SKM-1 treated with dmso at 0.1 percent for 144 hours (cell line): ENCODE measurements around the gene CPA1.

Experiments
- DNase-seq: peaks from one replicate; lab custom pipeline; 2025; ENCODE audit not compliant: unreplicated experiment; lab: John Stamatoyannopoulos, UW

The CPA1 gene

DNA sequence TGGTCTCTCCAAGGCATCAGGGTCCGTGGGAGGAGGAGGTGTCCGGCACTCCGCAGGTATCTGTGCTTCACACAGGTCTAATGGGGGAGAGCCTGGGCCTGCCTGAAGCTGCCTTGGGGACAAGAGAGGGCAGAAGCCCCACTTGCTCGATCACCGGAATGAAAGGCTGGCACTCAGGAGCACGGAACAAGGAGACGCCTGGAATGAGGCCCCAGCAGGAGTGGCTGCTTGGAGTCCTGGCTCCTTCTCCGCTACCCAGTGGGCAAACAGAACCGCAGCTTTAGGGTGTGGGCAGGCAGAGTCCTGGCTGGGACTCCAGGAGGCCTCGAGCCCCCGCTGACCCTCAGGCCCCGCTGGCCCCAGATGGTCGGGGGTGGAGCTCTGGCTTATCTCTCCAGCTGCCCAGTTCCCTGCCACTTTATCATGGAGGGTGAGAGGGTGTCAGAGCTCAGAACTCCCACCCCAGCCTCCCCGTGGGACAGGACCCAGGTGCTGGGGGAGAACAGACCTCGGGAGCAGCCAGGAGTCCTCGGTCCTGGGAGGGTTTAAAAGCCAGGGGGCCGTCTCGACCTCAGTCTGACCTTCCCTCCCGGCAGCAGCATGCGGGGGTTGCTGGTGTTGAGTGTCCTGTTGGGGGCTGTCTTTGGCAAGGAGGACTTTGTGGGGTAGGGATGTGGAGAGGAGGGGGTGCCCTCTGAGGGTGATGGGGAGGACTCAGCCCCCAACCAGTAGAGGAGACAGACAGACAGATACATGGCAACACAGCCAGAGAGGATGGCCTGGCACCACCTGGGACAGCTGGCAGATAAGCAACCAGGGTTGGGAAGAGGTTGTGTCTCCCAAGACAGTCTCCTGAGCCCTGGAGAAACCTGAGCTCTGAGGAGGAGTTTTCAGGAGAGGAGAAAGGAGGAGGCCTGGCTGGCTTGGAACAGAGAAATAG, at the start of gene CPA1:
Gene CPA1 (plus strand): TSS at position 574 of the 940 bp plus-strand sequence. CDS start 27 bp downstream, at position 601.
- DNase-seq, result no peak

GRCh38 chr7:130332259-130333053, 47.8 kb upstream of the CPA1 start:
- DNase-seq, result no peak

DNA sequence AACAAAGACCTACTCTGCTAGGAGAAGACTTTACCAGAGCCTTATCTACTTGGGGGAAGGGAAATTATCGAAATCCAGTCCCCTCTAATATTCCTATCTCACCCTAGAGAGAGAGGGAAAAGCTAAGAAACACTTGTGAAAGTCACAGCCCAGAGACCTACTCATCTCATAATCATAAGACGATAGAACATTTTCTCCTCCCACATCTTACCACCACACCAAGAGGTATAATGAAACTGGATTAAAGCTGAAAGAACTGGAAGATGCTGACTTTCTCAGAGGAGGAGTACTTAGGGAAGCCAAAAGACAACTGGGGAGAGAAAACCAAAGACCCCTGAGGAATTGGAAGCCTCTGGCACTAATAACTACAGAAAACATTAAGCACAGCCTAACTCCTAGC, 46.5 kb upstream of the CPA1 start:
- DNase-seq, result no peak

- no peak for DNase-seq
These were observed 46.0 kb upstream of the CPA1 start for GRCh38 chr7:130334274-130334673.

DNA sequence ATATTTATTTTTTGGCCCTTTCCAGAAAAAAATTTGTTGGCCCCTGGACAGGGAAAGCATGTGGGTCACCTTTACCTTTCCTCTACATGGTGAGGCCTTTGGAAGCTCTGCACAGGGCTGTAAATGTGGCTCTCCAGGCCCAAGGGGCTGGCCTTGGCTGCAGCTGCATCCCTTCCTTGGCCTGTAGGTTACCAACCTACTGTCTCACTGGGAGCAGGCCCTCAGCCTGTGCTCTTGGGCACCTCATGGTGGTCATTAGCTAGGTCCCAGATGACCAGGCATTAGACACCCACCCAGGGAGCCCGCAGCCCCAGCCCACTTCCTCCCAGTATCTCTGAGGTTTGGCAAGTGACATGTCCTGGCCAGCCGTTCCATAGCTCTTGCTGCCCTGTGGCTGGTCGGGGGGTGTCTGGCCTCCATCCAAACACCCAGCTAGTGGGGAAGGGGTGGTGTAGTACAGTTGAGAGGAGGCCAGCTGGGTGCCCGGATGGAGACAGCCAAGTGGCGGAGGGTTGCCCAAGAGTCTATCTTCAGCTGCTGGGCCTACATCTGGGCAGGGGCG, 42.8 kb upstream of the CPA1 start:
- DNase-seq, result no peak

DNA sequence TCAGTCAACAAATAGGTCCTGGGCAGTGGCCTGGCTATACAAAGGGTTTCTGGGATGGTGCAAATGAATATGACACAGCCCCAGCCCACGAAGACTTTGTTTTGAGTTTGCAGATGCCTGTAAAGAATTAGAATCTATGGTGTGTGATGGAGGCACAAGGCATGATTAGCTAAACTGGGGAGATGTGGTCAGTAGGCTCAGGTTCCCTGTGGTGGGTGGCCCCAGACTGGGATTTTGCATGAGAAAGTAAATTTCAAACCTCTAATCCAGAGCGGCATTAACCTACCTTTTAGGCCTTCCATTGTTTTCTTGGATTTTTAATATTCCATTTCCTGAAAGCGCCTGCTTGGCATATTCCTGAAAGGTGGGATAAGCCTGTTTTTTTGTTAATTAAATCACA, 42.1 kb upstream of the CPA1 start:
- no peak for DNase-seq

GRCh38 chr7:130341882-130342281, 38.4 kb upstream of the CPA1 start:
- DNase-seq, result no peak

DNA sequence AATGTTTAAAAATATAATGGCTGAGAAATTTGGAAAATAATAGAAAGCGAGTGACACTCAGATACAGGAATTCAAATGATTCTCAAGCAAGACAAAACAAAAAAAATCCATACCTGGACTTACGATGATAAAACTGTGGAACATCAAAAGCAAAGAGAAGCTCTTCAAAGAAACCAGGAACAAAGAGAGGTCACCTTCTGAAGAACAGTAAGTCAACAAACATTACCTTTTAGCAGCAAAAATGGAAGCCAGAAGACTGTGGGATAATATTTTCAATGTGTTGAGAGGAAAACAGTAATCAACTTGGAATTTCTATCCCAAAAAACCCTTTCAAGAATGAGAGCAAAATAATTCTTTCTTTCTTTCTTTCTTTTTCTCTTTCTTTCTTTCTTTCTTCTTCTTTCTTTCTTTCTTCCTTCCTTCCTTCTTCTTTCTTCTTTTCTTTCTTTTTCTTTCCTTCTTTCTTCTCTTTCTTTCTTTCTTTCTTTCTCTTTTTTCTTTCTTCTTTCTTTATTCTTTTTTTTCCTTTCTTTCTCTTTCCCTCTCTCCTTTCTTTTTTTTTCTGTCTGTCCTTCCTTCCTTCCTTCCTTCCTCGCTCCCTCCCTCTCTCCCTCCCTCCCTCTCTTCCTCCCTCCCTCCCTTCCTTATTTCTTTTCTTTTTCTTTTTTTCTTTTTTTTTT, 37.5 kb upstream of the CPA1 start:
- no peak for DNase-seq

DNA sequence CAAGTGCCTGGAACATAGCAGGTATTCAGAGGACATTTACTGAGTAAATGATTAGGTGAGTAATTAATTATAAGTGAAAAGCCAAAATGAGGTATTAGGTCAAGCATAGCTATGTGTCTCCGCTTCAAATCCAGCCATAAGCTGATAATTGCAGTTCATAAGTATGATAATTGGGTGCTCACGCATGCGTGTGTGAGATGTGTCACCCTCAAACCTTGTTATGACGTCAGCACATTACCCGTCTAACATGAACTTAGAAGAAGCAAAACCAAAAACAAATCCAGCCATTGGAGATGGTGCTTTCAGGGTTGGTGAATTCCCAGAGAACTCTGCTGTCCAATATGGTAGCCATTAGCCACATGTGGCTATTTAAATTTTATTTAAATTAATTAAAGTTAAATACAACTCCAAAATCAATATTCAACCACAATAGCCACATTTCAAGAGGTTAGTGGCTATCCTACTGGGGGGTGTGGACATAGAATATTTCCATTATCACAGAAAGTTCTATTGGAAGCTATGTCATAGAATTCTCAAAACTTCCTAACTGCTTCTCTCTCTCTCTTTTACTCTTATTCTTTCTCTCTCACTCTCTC, 35.9 kb upstream of the CPA1 start, which contains the start of gene CPA5:
Gene CPA5 (plus strand): TSS at position 546 of the 596 bp plus-strand sequence. CDS start 1,670 bp downstream, outside the sequence.
- DNase-seq, result no peak

- DNase-seq, result no peak
These were observed 35.2 kb upstream of the CPA1 start for GRCh38 chr7:130345136-130345535.

DNA sequence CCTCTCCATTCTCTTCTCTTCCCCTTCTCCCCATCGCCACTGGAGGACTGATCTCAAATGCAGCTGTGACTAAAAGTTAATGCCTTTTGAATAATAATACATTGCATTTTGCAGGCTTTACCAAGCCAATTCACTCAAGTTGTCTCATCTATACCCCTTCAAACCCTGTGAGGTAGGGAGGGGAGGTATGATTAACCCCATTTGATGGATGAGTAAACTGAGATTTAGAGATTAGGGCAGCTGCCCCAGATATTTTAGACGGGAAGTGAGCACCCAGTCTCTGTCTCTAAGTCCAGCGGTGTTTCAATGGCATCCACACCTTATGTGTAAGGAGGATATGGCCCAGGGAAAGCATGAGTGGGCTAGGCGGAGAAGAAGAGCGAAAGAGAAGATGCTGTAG, 34.6 kb upstream of the CPA1 start:
- no peak for DNase-seq

GRCh38 chr7:130346177-130346905, 34.0 kb upstream of the CPA1 start:
- no peak for DNase-seq

- DNase-seq, result no peak
These were observed 33.4 kb upstream of the CPA1 start for GRCh38 chr7:130346941-130347340.

DNA sequence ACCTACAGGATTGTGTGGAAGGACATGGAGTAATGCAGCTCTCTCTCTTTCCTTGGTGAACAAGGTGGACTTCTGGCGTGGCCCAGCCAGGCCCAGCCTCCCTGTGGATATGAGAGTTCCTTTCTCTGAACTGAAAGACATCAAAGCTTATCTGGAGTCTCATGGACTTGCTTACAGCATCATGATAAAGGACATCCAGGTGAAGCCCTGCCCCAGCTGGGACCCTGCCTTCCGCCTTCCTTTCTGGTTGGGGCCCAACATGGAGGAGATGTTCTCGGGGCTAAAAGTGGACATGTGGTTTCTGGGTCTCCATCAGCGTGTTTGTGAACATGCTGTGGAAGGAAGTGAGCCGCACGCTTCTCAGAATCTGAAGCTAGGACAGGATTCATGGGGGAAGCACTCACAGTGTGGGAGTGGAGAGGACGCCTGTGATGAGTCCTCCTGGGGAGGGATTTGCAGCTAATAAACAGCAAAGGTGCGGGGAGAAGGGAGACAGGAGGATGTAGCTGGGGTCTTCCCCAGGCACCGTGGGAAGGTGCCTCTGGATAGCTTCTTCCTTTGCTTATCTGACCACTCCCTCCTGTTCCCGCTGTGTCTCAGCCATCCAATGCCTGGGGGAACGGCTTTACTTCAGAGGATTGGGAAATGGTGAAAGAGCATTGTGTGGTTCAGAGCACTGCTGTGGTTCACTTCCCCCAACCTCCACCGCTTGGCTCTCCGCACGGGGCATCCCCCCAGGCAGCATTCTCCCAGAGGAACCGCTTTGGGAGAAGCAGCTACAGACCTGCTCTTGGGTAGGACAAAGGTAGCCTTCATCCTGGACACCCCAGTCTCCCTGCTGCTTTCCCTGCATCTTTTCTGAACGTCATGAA, 30.1 kb upstream of the CPA1 start:
- DNase-seq, result no peak

- no peak for DNase-seq
These were observed 29.1 kb upstream of the CPA1 start for GRCh38 chr7:130350945-130351790.

GRCh38 chr7:130351791-130352090, 28.6 kb upstream of the CPA1 start:
- no peak for DNase-seq

GRCh38 chr7:130352194-130353074, 27.9 kb upstream of the CPA1 start:
- DNase-seq, result no peak
